ENCODE data around the gene TMEM178B. TPM values are rescaled to one million over a fixed set of nuclear protein-coding genes. Genes with fewer than 3 reads are reported as not detected.

TMEM178B gene
- total and polyA plus RNA-seq, 2 experiments from 2014 or later: 0.24 to 0.30 TPM

DNA sequence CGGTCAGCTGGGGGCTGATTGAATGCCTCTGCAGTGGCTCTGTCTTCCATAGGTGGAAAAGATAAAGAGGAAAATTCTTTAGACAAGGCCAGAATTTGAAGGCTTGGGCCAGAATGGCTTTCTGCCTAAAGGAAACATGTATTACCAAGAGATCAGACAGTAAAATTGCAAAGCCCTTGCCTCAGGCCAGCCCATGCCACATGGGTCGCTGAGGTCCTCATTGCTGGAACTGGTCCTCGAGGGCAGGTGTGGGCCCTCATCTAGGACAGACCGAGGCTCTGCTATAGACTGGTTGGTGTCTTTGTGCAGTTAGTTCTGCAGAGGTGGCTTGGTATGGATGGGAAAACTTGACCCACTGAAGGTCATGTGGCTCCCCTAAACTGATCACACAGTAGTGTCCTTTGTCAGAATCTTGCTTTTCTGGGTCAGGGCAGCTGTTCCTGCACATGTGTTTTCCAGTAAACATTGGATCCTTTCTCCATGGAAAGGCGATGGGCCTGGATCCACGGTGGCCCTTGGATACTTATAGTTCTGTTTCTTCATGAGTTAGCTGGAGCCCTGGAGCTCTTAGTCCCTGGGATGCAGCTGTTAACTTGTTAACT, 80.4 kb downstream of the TMEM178B start:
- no peaks in the 10 kb centered on the region for H3K27me3 ChIP-seq
- H3K4me3 ChIP-seq: no peak overlapping the region
- WGBS (ENCODE audit: low lambda C conversion rate, missing lambda C conversion rate): 84% methylated on average over 6 of the region's 6 CpGs
- H3K4me1 ChIP-seq (ENCODE audit: insufficient read depth): no peaks in the 10 kb centered on the region
- TF ChIP-seq EZH2 (IDR thresholded peaks at IDR 0.05; ENCODE audit: borderline replicate concordance): no peak
- no peaks in the 10 kb centered on the region for H3K9me2 ChIP-seq (replicated peaks; ENCODE audit: insufficient read depth)
- no peaks in the 10 kb centered on the region for H3K79me2 ChIP-seq
- DNase-seq (ENCODE audit: low spot score): no peak
- no peak overlapping the region for H2AFZ ChIP-seq
- no peaks in the 10 kb centered on the region for H3K9me3 ChIP-seq (ENCODE audit: low read depth)
- H3K4me2 ChIP-seq: no peak overlapping the region
- no peaks in the 10 kb centered on the region for H3K36me3 ChIP-seq (replicated peaks; ENCODE audit: insufficient read depth, low read depth)
- no peak overlapping the region for H3K27ac ChIP-seq
- no peaks in the 10 kb centered on the region for H4K20me1 ChIP-seq (ENCODE audit: insufficient read depth, poor library complexity, severe bottlenecking)

DNA sequence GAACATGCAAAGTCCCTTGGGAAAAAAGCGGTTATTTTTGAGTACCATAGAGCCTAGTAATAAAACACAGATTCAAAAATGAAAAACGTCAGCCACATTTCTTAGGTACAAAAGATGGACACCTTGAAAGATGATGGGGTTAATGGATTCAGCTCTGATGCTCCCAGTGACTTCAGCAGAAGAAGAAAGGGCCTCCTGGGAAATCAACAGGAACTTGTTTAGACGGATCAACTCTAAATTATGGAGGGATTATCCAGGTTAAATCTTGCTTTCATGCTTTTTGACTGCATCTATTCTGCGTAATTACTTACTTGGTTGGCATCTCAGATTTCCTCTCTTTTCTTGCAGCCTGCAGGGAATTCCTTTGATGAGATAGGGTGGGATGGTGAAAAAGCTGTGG, 82.5 kb downstream of the TMEM178B start:
- Histone ChIP-seq H3K36me3 (replicated peaks; ENCODE audit: insufficient read depth, low read depth) (no peaks in the 10 kb centered on the region), H3K4me2 (no peak overlapping the region), H3K27ac (no peak overlapping the region)

DNA sequence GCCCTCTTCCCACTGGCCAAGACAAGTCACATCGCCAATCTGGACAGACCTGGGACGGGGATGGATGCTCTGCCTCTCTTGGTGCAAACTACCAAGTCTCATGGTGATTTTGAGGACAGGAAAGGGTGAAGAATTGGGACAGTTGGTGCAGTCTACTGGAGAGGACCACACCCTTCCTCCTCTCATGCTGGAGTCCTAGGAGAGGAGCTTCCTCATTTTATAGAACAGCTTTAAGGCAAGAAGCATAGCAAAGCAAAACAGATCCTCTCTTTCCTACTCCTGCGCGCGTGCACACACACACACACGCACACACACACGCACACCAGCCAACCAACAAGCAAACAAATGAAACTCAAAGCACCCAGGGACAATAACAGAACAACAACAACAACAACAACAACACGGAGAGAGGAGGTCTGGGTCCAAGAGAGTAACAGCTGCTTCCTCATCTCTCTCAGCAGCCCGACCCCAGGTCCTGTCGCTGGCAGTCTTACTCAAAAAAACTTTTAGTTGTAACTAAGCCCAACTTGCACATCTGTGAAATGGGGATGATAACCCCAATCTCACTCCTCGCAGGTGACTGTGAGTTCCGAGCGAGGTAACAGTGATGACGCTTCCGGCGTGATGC, 83.4 kb downstream of the TMEM178B start:
- H3K9me3 ChIP-seq (ENCODE audit: low read depth): no peaks in the 10 kb centered on the region
- H2AFZ ChIP-seq: no peak overlapping the region
- no peaks in the 10 kb centered on the region for H4K20me1 ChIP-seq (ENCODE audit: insufficient read depth, poor library complexity, severe bottlenecking)
- H3K27ac ChIP-seq: no peak overlapping the region
- H3K9me2 ChIP-seq (replicated peaks; ENCODE audit: insufficient read depth): no peaks in the 10 kb centered on the region
- H3K36me3 ChIP-seq (replicated peaks; ENCODE audit: insufficient read depth, low read depth): no peaks in the 10 kb centered on the region
- H3K4me1 ChIP-seq (ENCODE audit: insufficient read depth): no peaks in the 10 kb centered on the region
- TF ChIP-seq, protein P1, sequence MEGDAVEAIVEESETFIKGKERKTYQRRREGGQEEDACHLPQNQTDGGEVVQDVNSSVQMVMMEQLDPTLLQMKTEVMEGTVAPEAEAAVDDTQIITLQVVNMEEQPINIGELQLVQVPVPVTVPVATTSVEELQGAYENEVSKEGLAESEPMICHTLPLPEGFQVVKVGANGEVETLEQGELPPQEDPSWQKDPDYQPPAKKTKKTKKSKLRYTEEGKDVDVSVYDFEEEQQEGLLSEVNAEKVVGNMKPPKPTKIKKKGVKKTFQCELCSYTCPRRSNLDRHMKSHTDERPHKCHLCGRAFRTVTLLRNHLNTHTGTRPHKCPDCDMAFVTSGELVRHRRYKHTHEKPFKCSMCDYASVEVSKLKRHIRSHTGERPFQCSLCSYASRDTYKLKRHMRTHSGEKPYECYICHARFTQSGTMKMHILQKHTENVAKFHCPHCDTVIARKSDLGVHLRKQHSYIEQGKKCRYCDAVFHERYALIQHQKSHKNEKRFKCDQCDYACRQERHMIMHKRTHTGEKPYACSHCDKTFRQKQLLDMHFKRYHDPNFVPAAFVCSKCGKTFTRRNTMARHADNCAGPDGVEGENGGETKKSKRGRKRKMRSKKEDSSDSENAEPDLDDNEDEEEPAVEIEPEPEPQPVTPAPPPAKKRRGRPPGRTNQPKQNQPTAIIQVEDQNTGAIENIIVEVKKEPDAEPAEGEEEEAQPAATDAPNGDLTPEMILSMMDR (IDR thresholded peaks at IDR 0.05; ENCODE audit: poor library complexity): no peak
- TF ChIP-seq EZH2 (IDR thresholded peaks at IDR 0.05; ENCODE audit: borderline replicate concordance) (no peak), EZH2phosphoT487 (IDR thresholded peaks at IDR 0.05; ENCODE audit: low read depth, severe bottlenecking, unreplicated experiment) (no peak)
- WGBS (ENCODE audit: low lambda C conversion rate, missing lambda C conversion rate): 94% methylated on average over 16 of the region's 16 CpGs
- DNase-seq (ENCODE audit: low spot score): no peak
- H3K79me2 ChIP-seq: no peaks in the 10 kb centered on the region
- H3K4me2 ChIP-seq: no peak overlapping the region
- H3K4me3 ChIP-seq: no peak overlapping the region
- H3K27me3 ChIP-seq: no peaks in the 10 kb centered on the region

More for the DNA sequence above, 82.5 kb downstream of the TMEM178B start:
- no peak overlapping the region for H2AFZ ChIP-seq
- H3K4me1 ChIP-seq (ENCODE audit: insufficient read depth): no peaks in the 10 kb centered on the region
- 70% methylated on average over 4 of the region's 4 CpGs for WGBS (ENCODE audit: low lambda C conversion rate, missing lambda C conversion rate)
- H3K9me2 ChIP-seq (replicated peaks; ENCODE audit: insufficient read depth): no peaks in the 10 kb centered on the region
- no peaks in the 10 kb centered on the region for H3K9me3 ChIP-seq (ENCODE audit: low read depth)
- no peak overlapping the region for H3K4me3 ChIP-seq
- no peak for TF ChIP-seq EZH2 (IDR thresholded peaks at IDR 0.05; ENCODE audit: borderline replicate concordance)
- no peak for TF ChIP-seq EZH2phosphoT487 (IDR thresholded peaks at IDR 0.05; ENCODE audit: low read depth, severe bottlenecking, unreplicated experiment)
- TF ChIP-seq, protein P1 (IDR thresholded peaks at IDR 0.05; ENCODE audit: poor library complexity): no peak
- no peaks in the 10 kb centered on the region for H3K27me3 ChIP-seq
- no peak for DNase-seq (ENCODE audit: low spot score)
- no peaks in the 10 kb centered on the region for H3K79me2 ChIP-seq
- no peaks in the 10 kb centered on the region for H4K20me1 ChIP-seq (ENCODE audit: insufficient read depth, poor library complexity, severe bottlenecking)

DNA sequence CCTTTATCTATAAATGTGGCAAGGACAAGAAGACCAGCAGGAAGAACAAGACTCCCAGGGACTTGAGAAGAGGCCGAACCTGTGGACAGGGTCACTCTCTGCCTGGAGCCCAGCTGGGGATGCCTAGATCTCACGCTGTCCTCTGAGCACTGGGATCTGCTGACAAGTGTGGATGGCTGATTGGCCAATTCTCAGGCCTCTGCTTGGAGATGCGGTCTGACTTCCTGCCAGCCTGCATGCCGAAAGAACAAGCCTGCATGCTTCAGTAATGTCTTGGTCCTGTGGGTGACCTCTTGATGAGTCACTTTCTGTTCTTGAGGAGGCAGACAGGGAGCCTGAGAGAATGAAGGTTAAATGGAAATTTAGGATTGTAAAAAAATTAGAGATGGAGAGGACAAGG, 84.7 kb downstream of the TMEM178B start:
- WGBS (ENCODE audit: low lambda C conversion rate, missing lambda C conversion rate): 51% methylated on average over 4 of the region's 4 CpGs

More for the DNA sequence above, 84.7 kb downstream of the TMEM178B start:
- TF ChIP-seq, protein P1 (IDR thresholded peaks at IDR 0.05; ENCODE audit: poor library complexity): no peak
- no peak for TF ChIP-seq EZH2 (IDR thresholded peaks at IDR 0.05; ENCODE audit: borderline replicate concordance)
- no peak for TF ChIP-seq EZH2phosphoT487 (IDR thresholded peaks at IDR 0.05; ENCODE audit: low read depth, severe bottlenecking, unreplicated experiment)
- Histone ChIP-seq H3K9me2 (replicated peaks; ENCODE audit: insufficient read depth) (no peaks in the 10 kb centered on the region), H3K27ac (no peak overlapping the region), H3K27me3 (no peaks in the 10 kb centered on the region), H3K4me3 (no peak overlapping the region), H3K9me3 (ENCODE audit: low read depth) (no peaks in the 10 kb centered on the region), H2AFZ (no peak overlapping the region), H4K20me1 (ENCODE audit: insufficient read depth, poor library complexity, severe bottlenecking) (no peaks in the 10 kb centered on the region), H3K79me2 (no peaks in the 10 kb centered on the region), H3K4me2 (no peak overlapping the region), H3K4me1 (ENCODE audit: insufficient read depth) (no peaks in the 10 kb centered on the region), H3K36me3 (replicated peaks; ENCODE audit: insufficient read depth, low read depth) (no peaks in the 10 kb centered on the region)
- peak; percentile 24 for DNase-seq (ENCODE audit: low spot score)
